SU-DHL-6 (cell line): Measurements from ENCODE around the gene RPS6KA5.

ENCODE experiments used
- CTCF ChIP-seq: fragments of 200-600 bp; sonication (generic); IDR thresholded peaks from one replicate; pipeline ENCODE4 v1.5.1; 2017; ENCODE audit warnings: antibody characterized with exemption, mild to moderate bottlenecking, low read length, moderate library complexity; ENCODE audit not compliant: insufficient read depth, poor library complexity, severe bottlenecking
- EZH2phosphoT487 ChIP-seq: fragments of 200-600 bp; sonication (generic), shearing (Covaris generic); conservative IDR thresholded peaks from 2 replicates; pipeline ENCODE4 v1.6.1; 2018; ENCODE audit warnings: mild to moderate bottlenecking, antibody characterized with exemption, low read length, moderate library complexity, mixed read lengths

- TF ChIP-seq CTCF (no peak), EZH2phosphoT487 (no peak)
Measured at GRCh38 chr14:90809530-90810312, 250.7 kb downstream of the RPS6KA5 start.
